Fibroblast of skin of abdomen (primary cell): ENCODE results near the gene LDLRAP1.

Experiments used
- DNase-seq: peaks from one replicate; pipeline ENCODE4 v3.0.0-alpha.2; 2013

The LDLRAP1 gene

GRCh38 chr1:25524568-25525360 lies 18.6 kb upstream of the LDLRAP1 start:
- DNase-seq = no peak

- DNase-seq = no peak
These were observed 18.1 kb upstream of the LDLRAP1 start for GRCh38 chr1:25525361-25525688.

- DNase-seq = no peak
These were observed 16.7 kb upstream of the LDLRAP1 start for GRCh38 chr1:25526753-25527152.

GRCh38 chr1:25527226-25527846 lies 16.1 kb upstream of the LDLRAP1 start:
- no peak for DNase-seq

- no peak for DNase-seq
These were observed 15.3 kb upstream of the LDLRAP1 start for GRCh38 chr1:25527946-25528595.

GRCh38 chr1:25528881-25529517 lies 14.4 kb upstream of the LDLRAP1 start:
- DNase-seq = no peak

- no peak for DNase-seq
These were observed 13.8 kb upstream of the LDLRAP1 start for GRCh38 chr1:25529518-25530185.

- no peak for DNase-seq
These were observed 13.0 kb upstream of the LDLRAP1 start for GRCh38 chr1:25530186-25531081.

- no peak for DNase-seq
These were observed 12.3 kb upstream of the LDLRAP1 start for GRCh38 chr1:25531082-25531461.

- no peak for DNase-seq
These were observed 10.4 kb upstream of the LDLRAP1 start for GRCh38 chr1:25532970-25533369.

- no peak for DNase-seq
These were observed 9.5 kb upstream of the LDLRAP1 start for GRCh38 chr1:25533775-25534409.

GRCh38 chr1:25534410-25534788 lies 9.0 kb upstream of the LDLRAP1 start:
- no peak for DNase-seq

GRCh38 chr1:25536124-25536523 lies 7.3 kb upstream of the LDLRAP1 start:
- DNase-seq = no peak

GRCh38 chr1:25537153-25537831 lies 6.1 kb upstream of the LDLRAP1 start:
- no peak for DNase-seq

GRCh38 chr1:25538191-25538767 lies 5.1 kb upstream of the LDLRAP1 start:
- no peak for DNase-seq

- no peak for DNase-seq
These were observed 2.6 kb upstream of the LDLRAP1 start for GRCh38 chr1:25540750-25541342.

GRCh38 chr1:25541425-25541824 lies 2.0 kb upstream of the LDLRAP1 start:
- no peak for DNase-seq

GRCh38 chr1:25541889-25542658 lies 1.3 kb upstream of the LDLRAP1 start:
- DNase-seq = no peak

- no peak for DNase-seq
These were observed 391 bp upstream of the LDLRAP1 start for GRCh38 chr1:25543005-25543424.
